ENCODE data around the gene OR51B5. TPM values are rescaled to one million over a fixed set of nuclear protein-coding genes. Genes with fewer than 3 reads are reported as not detected.
"Not testable (repeated sequence)": the region's sequence is repeated elsewhere in the genome, so short reads cannot be mapped to it uniquely, and the experiment has no call there.

Gene OR51B5
- total RNA-seq, 2 donors from 2014 or later: 0.49 to 4.2 TPM

DNA sequence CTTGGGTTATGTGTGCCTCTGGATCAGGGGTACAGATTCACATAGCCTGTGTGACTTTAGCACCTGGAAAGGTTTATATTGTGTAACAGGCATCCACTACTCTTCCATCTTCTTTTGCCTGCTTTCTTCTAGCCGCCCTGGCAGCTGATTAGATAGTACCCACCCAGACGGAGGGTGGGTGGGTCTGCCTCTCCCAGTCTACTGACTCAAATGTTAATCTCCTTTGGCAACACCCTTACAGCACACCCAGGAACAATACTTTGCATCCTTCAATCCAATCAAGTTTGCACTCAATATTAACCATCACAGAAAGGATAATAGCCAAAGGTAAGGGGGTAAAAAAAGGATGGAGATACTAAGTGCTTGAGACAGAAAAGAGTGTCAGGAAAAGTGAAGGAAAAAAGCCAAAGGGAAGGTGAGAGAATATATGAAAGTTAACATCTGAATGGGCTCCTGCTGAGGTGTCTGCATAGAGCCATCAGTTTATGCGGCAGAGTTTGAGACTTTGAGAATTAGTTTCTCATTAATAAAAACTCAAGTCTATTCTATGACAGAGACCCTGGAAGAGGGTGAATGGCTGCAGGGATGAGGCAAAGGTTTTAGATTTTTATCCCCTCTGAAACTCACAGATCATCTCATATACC, 5.3 kb upstream of the OR51B5 start:
- Histone ChIP-seq H3K27me3 (replicated peaks; ENCODE audit: insufficient read depth) (no peaks in the 10 kb centered on the region), H3K9me3 (no peaks in the 10 kb centered on the region), H3K27ac (no peak overlapping the region), H3K4me1 (ENCODE audit: control insufficient read depth in 1 of 2, low read depth in 2 of 2) (no peaks in the 10 kb centered on the region), H3K36me3 (no peaks in the 10 kb centered on the region), H3K4me3 (no peak overlapping the region)
- TF ChIP-seq, protein P1, sequence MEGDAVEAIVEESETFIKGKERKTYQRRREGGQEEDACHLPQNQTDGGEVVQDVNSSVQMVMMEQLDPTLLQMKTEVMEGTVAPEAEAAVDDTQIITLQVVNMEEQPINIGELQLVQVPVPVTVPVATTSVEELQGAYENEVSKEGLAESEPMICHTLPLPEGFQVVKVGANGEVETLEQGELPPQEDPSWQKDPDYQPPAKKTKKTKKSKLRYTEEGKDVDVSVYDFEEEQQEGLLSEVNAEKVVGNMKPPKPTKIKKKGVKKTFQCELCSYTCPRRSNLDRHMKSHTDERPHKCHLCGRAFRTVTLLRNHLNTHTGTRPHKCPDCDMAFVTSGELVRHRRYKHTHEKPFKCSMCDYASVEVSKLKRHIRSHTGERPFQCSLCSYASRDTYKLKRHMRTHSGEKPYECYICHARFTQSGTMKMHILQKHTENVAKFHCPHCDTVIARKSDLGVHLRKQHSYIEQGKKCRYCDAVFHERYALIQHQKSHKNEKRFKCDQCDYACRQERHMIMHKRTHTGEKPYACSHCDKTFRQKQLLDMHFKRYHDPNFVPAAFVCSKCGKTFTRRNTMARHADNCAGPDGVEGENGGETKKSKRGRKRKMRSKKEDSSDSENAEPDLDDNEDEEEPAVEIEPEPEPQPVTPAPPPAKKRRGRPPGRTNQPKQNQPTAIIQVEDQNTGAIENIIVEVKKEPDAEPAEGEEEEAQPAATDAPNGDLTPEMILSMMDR (IDR thresholded peaks at IDR 0.05): no peak
- DNase-seq (ENCODE audit: low spot score) (no peak), ATAC-seq (ENCODE audit: insufficient number of reproducible peaks, low FRiP score, low read depth) (no peak)

DNA sequence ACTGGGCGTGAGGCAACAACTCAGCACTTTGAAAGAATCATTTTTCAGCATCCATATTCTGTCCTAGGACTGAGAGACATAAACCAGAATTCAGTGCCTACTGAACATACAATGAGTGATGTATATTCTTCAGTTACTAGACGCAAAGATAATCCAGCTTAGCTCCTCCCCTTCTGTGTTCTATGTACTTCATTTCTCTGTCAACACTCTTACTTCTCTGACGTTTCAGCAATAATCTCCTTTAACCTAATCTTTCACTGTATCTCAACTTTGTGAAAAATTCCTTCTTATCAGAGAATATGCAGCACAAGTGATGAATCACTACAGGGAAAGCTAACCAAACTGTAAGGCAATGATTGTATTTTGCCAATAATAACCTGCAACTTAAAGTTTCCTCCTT, 2.5 kb upstream of the OR51B5 start:
- TF ChIP-seq, protein P1 (IDR thresholded peaks at IDR 0.05): no peak
- H3K36me3 ChIP-seq: no peaks in the 10 kb centered on the region
- no peaks in the 10 kb centered on the region for H3K27me3 ChIP-seq (replicated peaks; ENCODE audit: insufficient read depth)
- DNase-seq (ENCODE audit: low spot score) (no peak), ATAC-seq (ENCODE audit: insufficient number of reproducible peaks, low FRiP score, low read depth) (no peak)
- H3K9me3 ChIP-seq: no peaks in the 10 kb centered on the region
- H3K4me3 ChIP-seq: no peak overlapping the region
- no peak overlapping the region for H3K27ac ChIP-seq
- H3K4me1 ChIP-seq (ENCODE audit: control insufficient read depth in 1 of 2, low read depth in 2 of 2): no peaks in the 10 kb centered on the region

DNA sequence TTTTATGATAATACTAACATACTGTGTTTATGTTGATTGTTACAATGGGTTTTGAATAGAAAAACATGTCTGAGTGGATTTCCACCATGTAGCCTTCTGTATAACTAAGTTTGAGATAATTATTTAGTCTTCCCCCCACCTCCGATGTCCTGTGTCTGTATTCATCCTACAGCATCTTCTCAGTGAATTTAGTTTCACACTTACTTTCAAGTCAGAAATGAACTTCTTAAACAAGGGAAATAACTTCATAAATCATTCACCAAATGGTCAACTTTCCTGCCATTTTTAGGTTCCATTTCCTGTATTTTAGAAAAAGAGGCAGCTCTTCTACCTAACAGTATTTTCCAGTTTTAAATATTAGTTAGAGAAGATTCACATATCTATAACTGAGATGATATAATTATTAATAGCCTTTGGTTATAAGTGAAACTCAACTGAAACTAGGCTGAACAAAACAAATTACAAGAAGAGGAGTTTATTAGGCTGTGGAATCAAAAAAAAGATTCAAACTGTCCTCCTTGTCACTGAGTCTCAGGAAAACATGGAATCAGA, 3.5 kb downstream of the OR51B5 start:
- no peaks in the 10 kb centered on the region for H3K36me3 ChIP-seq
- no peak for ATAC-seq (ENCODE audit: insufficient number of reproducible peaks, low FRiP score, low read depth)
- no peak overlapping the region for H3K27ac ChIP-seq
- TF ChIP-seq, protein P1 (IDR thresholded peaks at IDR 0.05): no peak
- H3K9me3 ChIP-seq: no peaks in the 10 kb centered on the region
- no peak overlapping the region for H3K4me3 ChIP-seq
- DNase-seq (ENCODE audit: low spot score): no peak
- no peaks in the 10 kb centered on the region for H3K27me3 ChIP-seq (replicated peaks; ENCODE audit: insufficient read depth)
- no peaks in the 10 kb centered on the region for H3K4me1 ChIP-seq (ENCODE audit: control insufficient read depth in 1 of 2, low read depth in 2 of 2)

DNA sequence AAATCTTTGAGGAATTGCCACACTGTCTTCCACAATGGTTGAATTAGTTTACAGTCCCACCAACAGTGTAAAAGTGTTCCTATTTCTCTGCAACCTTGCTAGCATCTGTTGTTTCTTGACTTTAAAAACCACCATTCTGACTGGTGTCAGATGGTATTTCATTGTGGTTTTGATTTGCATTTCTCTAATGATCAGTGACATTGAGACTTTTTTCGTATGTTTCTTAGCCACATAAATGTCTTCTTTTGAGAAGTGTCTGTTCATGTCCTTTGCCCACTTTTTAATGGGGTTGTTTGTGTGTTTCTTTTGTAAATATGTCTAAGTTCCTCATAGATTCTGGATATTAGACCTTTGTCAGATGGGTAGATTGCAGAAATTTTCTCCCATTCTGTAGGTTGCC, 6.1 kb downstream of the OR51B5 start:
- not testable (repeated sequence) for H3K27ac ChIP-seq; H3K9me3 ChIP-seq; H3K4me3 ChIP-seq; ATAC-seq (ENCODE audit: insufficient number of reproducible peaks, low FRiP score, low read depth); H3K36me3 ChIP-seq; DNase-seq (ENCODE audit: low spot score); H3K4me1 ChIP-seq (ENCODE audit: control insufficient read depth in 1 of 2, low read depth in 2 of 2); H3K27me3 ChIP-seq (replicated peaks; ENCODE audit: insufficient read depth)

DNA sequence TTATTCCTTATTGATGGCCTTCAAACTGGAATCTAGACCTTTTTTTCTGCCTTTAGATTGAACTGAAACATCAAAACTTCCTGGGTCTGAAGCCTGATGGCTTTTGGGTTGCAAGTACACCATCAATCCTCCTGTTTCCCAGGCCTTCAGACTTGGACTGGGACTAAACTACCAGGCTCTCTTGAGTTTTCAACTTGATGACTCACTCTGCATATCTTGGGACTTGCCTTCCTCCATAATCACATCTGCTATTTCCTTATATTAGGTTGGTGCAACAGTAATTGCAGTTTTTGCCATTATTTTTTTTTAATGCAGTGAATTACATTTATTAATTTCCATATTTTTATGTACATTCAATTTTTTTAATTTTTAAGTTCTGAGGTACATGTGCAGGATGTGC, 7.0 kb downstream of the OR51B5 start:
- Histone ChIP-seq H3K4me3 (no peak overlapping the region), H3K36me3 (no peaks in the 10 kb centered on the region), H3K27me3 (replicated peaks; ENCODE audit: insufficient read depth) (no peaks in the 10 kb centered on the region), H3K4me1 (ENCODE audit: control insufficient read depth in 1 of 2, low read depth in 2 of 2) (no peaks in the 10 kb centered on the region), H3K27ac (no peak overlapping the region), H3K9me3 (no peaks in the 10 kb centered on the region)
- TF ChIP-seq, protein P1 (IDR thresholded peaks at IDR 0.05): no peak
- DNase-seq (ENCODE audit: low spot score) (no peak), ATAC-seq (ENCODE audit: insufficient number of reproducible peaks, low FRiP score, low read depth) (no peak)

DNA sequence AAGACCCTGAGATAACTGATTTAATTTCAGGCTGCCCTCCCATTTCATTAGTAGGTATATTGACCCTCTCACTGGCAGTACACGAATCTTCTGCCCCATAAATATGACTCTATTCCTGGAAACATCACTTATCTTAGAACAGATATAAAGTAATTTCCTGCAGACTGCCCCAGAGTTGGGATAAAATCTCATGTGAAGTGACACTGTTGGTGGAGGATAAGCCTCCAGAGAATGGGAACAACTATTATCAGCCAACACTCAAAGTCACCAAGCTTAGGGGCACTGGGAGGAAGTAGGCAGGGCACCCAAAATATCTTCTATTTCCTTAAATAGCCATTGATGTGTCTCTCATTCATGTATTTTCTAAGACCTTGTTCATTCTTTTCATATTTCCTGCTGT, 8.2 kb downstream of the OR51B5 start:
- Histone ChIP-seq H3K4me3 (no peak overlapping the region), H3K27me3 (replicated peaks; ENCODE audit: insufficient read depth) (no peaks in the 10 kb centered on the region), H3K4me1 (ENCODE audit: control insufficient read depth in 1 of 2, low read depth in 2 of 2) (no peaks in the 10 kb centered on the region), H3K27ac (no peak overlapping the region), H3K9me3 (no peaks in the 10 kb centered on the region), H3K36me3 (no peaks in the 10 kb centered on the region)
- ATAC-seq (ENCODE audit: insufficient number of reproducible peaks, low FRiP score, low read depth): no peak
- TF ChIP-seq, protein P1 (IDR thresholded peaks at IDR 0.05): no peak
- DNase-seq (ENCODE audit: low spot score): no peak

Measured in thoracic aorta (tissue), 2 donors.